MCF 10A (cell line): ENCODE data around the gene HSD11B1L. TPM values are rescaled to one million over a fixed set of nuclear protein-coding genes. Genes with fewer than 3 reads are reported as not detected.

Source experiments
- BruUV-seq: library from RNA; stranded (reverse); fragments of 400-500 nt; replicated peaks from 2 replicates; lab custom pipeline; 2021; lab: Mats Ljungman, UMichigan
- CTCF ChIA-PET: fragments of 300-600 bp; sonication (Branson Sonifier 250); formaldehyde crosslinking; extraction: SDS; loops from one replicate; lab custom pipeline; 2021; ENCODE audit warnings: antibody characterized with exemption, inconsistent platforms; lab: Yijun Ruan, JAX
- POLR2A ChIA-PET: fragments of 300-600, 350-650 bp; sonication (Branson Sonifier 250); formaldehyde crosslinking; extraction: SDS; loops from one replicate; lab custom pipeline; 2020; ENCODE audit warnings: antibody characterized with exemption, inconsistent platforms; lab: Yijun Ruan, JAX
- DNase-seq: peaks from one replicate; pipeline ENCODE4 v3.0.0-alpha.2; 2018; ENCODE audit not compliant: unreplicated experiment
- H3K27ac Mint-ChIP-seq: one replicate; pipeline ENCODE4 v1.8.0; 2022; ENCODE audit warnings: mild to moderate bottlenecking, low read depth, mixed read lengths; ENCODE audit not compliant: unreplicated experiment
- H3K27me3 Mint-ChIP-seq: one replicate; pipeline ENCODE4 v1.8.0; 2022; ENCODE audit warnings: mixed read lengths; ENCODE audit not compliant: insufficient read depth, unreplicated experiment
- H3K36me3 Mint-ChIP-seq: one replicate; pipeline ENCODE4 v1.8.0; 2022; ENCODE audit warnings: mild to moderate bottlenecking, moderate library complexity, mixed read lengths; ENCODE audit not compliant: insufficient read depth, unreplicated experiment
- H3K4me1 Mint-ChIP-seq: one replicate; pipeline ENCODE4 v1.8.0; 2022; ENCODE audit warnings: mixed read lengths; ENCODE audit not compliant: insufficient read depth, unreplicated experiment
- H3K4me3 Mint-ChIP-seq: one replicate; pipeline ENCODE4 v1.8.0; 2022; ENCODE audit warnings: mild to moderate bottlenecking, moderate library complexity, mixed read lengths; ENCODE audit not compliant: unreplicated experiment
- H3K9me3 Mint-ChIP-seq: one replicate; pipeline ENCODE4 v1.8.0; 2022; ENCODE audit warnings: mixed read lengths; ENCODE audit not compliant: unreplicated experiment
- CTCF ChIP-seq: fragments of 200-600 bp; IDR thresholded peaks from one replicate; pipeline ENCODE4 v1.8.0; 2022; ENCODE audit warnings: antibody characterized with exemption, mild to moderate bottlenecking; ENCODE audit not compliant: unreplicated experiment
- intact Hi-C: fragments of 100-400 bp; cut with micrococcal nuclease; formaldehyde crosslinking; loops from 2 replicates; pipeline ENCODE4 v1.14.1; 2022
- total RNA-seq: library from RNA; stranded (reverse); gene quantifications from 2 replicates; pipeline ENCODE4 v1.2.3, GENCODE V29; 2022

HSD11B1L gene
- total RNA-seq, 1 experiment from 2014 or later = 5.5 TPM

GRCh38 chr19:5690955-5691821, 10.4 kb downstream of the HSD11B1L start:
- H3K4me1 Mint-ChIP-seq = no peaks in the 10 kb centered on the region
- intact Hi-C loops = loop anchor here (1.0 to 10.0 kb wide), 3 partner anchors 11 to 104 kb away; partner anchors contain the start of genes CATSPERD, DUS3L, LONP1 and MICOS13
- BruUV-seq = no TSS peak
- ChIA-PET CTCF (interaction anchor here (0.6 to 4.0 kb wide), 4 partner anchors 18 to 77 kb away, joined by 3 to 43 read pairs (median 4); partner anchors contain the start of genes CATSPERD and LONP1), POLR2A (interaction anchor here (0.6 to 3.8 kb wide), 14 partner anchors 8 to 796 kb away, joined by 3 to 119 read pairs (median 3); partner anchors contain the start of genes CATSPERD, DUS3L, LONP1 and MICOS13)
- DNase-seq = peak; percentile 63
- H3K27me3 Mint-ChIP-seq = no peaks in the 10 kb centered on the region
- no peak for TF ChIP-seq CTCF
- H3K27ac Mint-ChIP-seq = peak overlapping the region; percentile 97
- peak overlapping the region; percentile 92 for H3K4me3 Mint-ChIP-seq
- peaks cover 61% of the 10 kb centered on the region for H3K36me3 Mint-ChIP-seq
- H3K9me3 Mint-ChIP-seq = no peaks in the 10 kb centered on the region

GRCh38 chr19:5691822-5692722, 11.2 kb downstream of the HSD11B1L start:
- POLR2A ChIA-PET = interaction anchor here (0.9 to 3.8 kb wide), 6 partner anchors 13 to 112 kb away, joined by 3 to 119 read pairs (median 8); partner anchors contain the start of genes CATSPERD, LONP1, MICOS13 and SAFB
- Mint-ChIP-seq H3K9me3 (no peaks in the 10 kb centered on the region), H3K36me3 (peaks cover 70% of the 10 kb centered on the region), H3K4me1 (no peaks in the 10 kb centered on the region), H3K4me3 (peak overlapping the region; percentile 92), H3K27ac (no peak overlapping the region), H3K27me3 (no peaks in the 10 kb centered on the region)
- TF ChIP-seq CTCF = no peak
- peak; percentile 39 for DNase-seq
- BruUV-seq = no TSS peak
- CTCF ChIA-PET = interaction anchor here (0.6 to 4.0 kb wide), 3 partner anchors 18 to 27 kb away, joined by 3 to 43 read pairs (median 4); partner anchors contain the start of genes CATSPERD and LONP1
- intact Hi-C loops = loop anchor here (10.0 kb wide), 1 partner anchor 103 kb away; the partner anchor contains the start of gene DUS3L

- Mint-ChIP-seq H3K36me3 (peaks cover 76% of the 10 kb centered on the region), H3K27me3 (no peaks in the 10 kb centered on the region), H3K4me3 (peak overlapping the region; percentile 92), H3K27ac (no peak overlapping the region), H3K4me1 (no peaks in the 10 kb centered on the region), H3K9me3 (no peaks in the 10 kb centered on the region)
- intact Hi-C loops = loop anchor here (10.0 kb wide), 1 partner anchor 102 kb away; the partner anchor contains the start of gene DUS3L
- DNase-seq = peak; percentile 35
- BruUV-seq = no TSS peak
- TF ChIP-seq CTCF = no peak
- POLR2A ChIA-PET = interaction anchor here (1.6 kb wide), 1 partner anchor 26 kb away, joined by 12 read pairs; no protein-coding TSS in a partner anchor
- CTCF ChIA-PET = no interaction called here
These were observed 11.9 kb downstream of the HSD11B1L start for GRCh38 chr19:5692723-5693194.
